A673 (cell line): ENCODE data around the gene GAL3ST1.

ENCODE experiments used
- EZH2 ChIP-seq: fragments of 200-600 bp; sonication (generic); IDR thresholded peaks from 2 replicates; pipeline ENCODE4 v1.6.1; 2017; ENCODE audit warnings: borderline replicate concordance, low read depth, mild to moderate bottlenecking, mixed read lengths, antibody characterized with exemption, low read length; ENCODE audit not compliant: poor library complexity, severe bottlenecking
- TF ChIP-seq, protein P1 (sequence below): fragments of 300-800, 200-600 bp; sonication (generic); conservative IDR thresholded peaks from 2 replicates; pipeline ENCODE4 v1.5.1; 2017; ENCODE audit warnings: low read depth, mild to moderate bottlenecking, antibody characterized with exemption, low read length, moderate library complexity, mixed read lengths

DNA sequence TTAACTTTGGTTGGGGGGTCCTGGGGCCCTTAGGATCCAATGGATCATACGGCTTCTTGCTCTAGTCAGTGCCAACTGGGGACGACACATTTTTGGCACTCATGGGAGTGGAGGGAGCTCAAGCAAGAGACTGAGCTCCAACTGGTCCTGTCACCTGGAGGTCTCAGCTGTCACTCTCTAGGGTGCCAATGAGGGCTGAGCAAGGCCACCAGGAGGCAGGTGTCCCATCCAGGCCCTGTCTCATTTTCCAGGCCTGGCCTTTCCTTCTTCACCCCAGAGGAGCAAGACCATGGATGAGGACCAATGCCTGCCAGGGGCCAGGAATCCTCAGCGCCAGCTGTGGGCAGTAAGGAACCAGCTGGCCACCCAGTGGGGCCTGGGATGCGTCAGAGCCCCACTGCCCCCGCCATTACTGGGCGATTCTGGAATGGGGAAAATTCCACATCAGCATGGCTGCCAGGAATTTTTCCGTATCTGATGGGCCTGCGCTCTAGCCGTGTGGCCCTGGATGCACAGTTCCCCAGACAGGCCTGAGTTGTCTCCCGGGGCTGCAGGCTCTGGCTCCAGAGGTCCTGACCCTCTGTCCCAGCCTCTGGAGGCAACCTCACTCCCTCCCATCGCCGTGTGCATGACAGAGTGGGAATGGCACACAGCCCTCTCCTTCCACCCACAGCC, 669 bp upstream of the GAL3ST1 start:
- TF ChIP-seq, protein P1, sequence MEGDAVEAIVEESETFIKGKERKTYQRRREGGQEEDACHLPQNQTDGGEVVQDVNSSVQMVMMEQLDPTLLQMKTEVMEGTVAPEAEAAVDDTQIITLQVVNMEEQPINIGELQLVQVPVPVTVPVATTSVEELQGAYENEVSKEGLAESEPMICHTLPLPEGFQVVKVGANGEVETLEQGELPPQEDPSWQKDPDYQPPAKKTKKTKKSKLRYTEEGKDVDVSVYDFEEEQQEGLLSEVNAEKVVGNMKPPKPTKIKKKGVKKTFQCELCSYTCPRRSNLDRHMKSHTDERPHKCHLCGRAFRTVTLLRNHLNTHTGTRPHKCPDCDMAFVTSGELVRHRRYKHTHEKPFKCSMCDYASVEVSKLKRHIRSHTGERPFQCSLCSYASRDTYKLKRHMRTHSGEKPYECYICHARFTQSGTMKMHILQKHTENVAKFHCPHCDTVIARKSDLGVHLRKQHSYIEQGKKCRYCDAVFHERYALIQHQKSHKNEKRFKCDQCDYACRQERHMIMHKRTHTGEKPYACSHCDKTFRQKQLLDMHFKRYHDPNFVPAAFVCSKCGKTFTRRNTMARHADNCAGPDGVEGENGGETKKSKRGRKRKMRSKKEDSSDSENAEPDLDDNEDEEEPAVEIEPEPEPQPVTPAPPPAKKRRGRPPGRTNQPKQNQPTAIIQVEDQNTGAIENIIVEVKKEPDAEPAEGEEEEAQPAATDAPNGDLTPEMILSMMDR: no peak
- no peak for TF ChIP-seq EZH2
